SH-SY5Y (cell line): ENCODE measurements around the gene HSPA13.

Source experiments
- GATA2 ChIP-seq: IDR thresholded peaks from 2 replicates; pipeline ENCODE4 v1.6.1; 2011; ENCODE audit warnings: mild to moderate bottlenecking, low read depth, low read length
- GATA3 ChIP-seq: IDR thresholded peaks from 2 replicates; pipeline ENCODE4 v1.6.1; 2011; ENCODE audit warnings: low read depth, mild to moderate bottlenecking, low read length, moderate library complexity

GRCh38 chr21:14353726-14354125, 29.2 kb downstream of the HSPA13 start:
- TF ChIP-seq GATA2 (no peak), GATA3 (no peak)
